Aorta (tissue), 5 donors: Measurements from ENCODE around the gene BATF3. TPM values are rescaled to one million over a fixed set of nuclear protein-coding genes. Genes with fewer than 3 reads are reported as not detected.
A peak's percentile ranks its signal among the peaks of the same experiment; 100 is the strongest.
"Not testable (repeated sequence)": the region's sequence is repeated elsewhere in the genome, so short reads cannot be mapped to it uniquely, and the experiment has no call there.

Source experiments
- ATAC-seq: fragments of 200-7000 bp; cut with Tn5 transposase; one replicate; pipeline ENCODE4 v1.9.1; 2022; ENCODE audit warnings: moderate library complexity; ENCODE audit not compliant: low FRiP score
- DNase-seq, 2 donors: peaks; one replicate each; pipeline ENCODE4 v3.0.0-alpha.2; 2020
- H3K27ac ChIP-seq, 2 donors: one replicate each; pipeline ENCODE4 v1.5.1; 2013; ENCODE audit warnings: low read length in 2 of 2, mild to moderate bottlenecking in 2 of 2, moderate library complexity in 2 of 2, control low read depth in 1 of 2, inconsistent platforms in 1 of 2, low read depth in 1 of 2
- H3K27me3 ChIP-seq, 2 donors: one replicate each; pipeline ENCODE4 v1.6.1; 2013; ENCODE audit warnings: control low read depth in 1 of 2, low read length in 1 of 2, mild to moderate bottlenecking in 1 of 2, moderate library complexity in 1 of 2; ENCODE audit not compliant: insufficient read depth in 2 of 2, control insufficient read depth in 1 of 2
- H3K36me3 ChIP-seq, 2 donors: one replicate each; pipeline ENCODE4 v1.6.1; 2013; ENCODE audit warnings: control low read depth in 1 of 2, low read length in 1 of 2, mild to moderate bottlenecking in 1 of 2; ENCODE audit not compliant: insufficient read depth in 2 of 2, control insufficient read depth in 1 of 2
- H3K4me1 ChIP-seq, 2 donors: one replicate each; pipeline ENCODE4 v1.6.1; 2013; ENCODE audit warnings: low read length in 2 of 2, control low read depth in 1 of 2, mild to moderate bottlenecking in 1 of 2, moderate library complexity in 1 of 2; ENCODE audit not compliant: insufficient read depth in 2 of 2, control insufficient read depth in 1 of 2
- H3K4me3 ChIP-seq, 2 donors: one replicate each; pipeline ENCODE4 v1.5.1; 2013; ENCODE audit warnings: low read length in 2 of 2, control low read depth in 1 of 2, mild to moderate bottlenecking in 1 of 2
- H3K9me3 ChIP-seq: one replicate; pipeline ENCODE4 v1.6.1; 2013; ENCODE audit warnings: mild to moderate bottlenecking, low read length; ENCODE audit not compliant: control insufficient read depth
- WGBS, 2 donors: extraction: QIAGEN DNeasy Blood & Tissue Kit; methylation state at CpG; one replicate each; pipeline ENCODE4 v1.1.7; 2013; 5-methylcytosine and 5-hydroxymethylcytosine counted together
- intact Hi-C, 2 donors: fragments of 100-400 bp; cut with DNase I; formaldehyde crosslinking; loops; one replicate each; pipeline versions ENCODE4 v1.14.2 to v1.15.0; 2022
- polyA plus RNA-seq, 2 donors: library from polyadenylated mRNA; stranded (reverse); fragments of 200-250 nt; gene quantifications; one replicate each; pipeline ENCODE4 v1.2.3, GENCODE V29; 2013
- total RNA-seq, 2 donors: library from RNA; stranded (reverse); fragmentation: NEBNext Ultra II Directional; extraction: Animal tissue kit (Norgen Biotek cat#: 25700); gene quantifications; one replicate each; pipeline ENCODE4 v1.2.1, GENCODE V29; 2021
- donor health status: healthy with polysubstance abuse.
- donor health status: Bipolar disorder and iron deficiency.
- donor health status: DM: no; HTN: no; CAD: no.
- donor health status: DM: no; HTN: no; CAD: no.
- donor health status: DM: yes; HTN: yes; CAD: no.

The BATF3 gene
- total and polyA plus RNA-seq, 4 donors, result 5.5 to 13.9 (median 7.3) TPM

DNA sequence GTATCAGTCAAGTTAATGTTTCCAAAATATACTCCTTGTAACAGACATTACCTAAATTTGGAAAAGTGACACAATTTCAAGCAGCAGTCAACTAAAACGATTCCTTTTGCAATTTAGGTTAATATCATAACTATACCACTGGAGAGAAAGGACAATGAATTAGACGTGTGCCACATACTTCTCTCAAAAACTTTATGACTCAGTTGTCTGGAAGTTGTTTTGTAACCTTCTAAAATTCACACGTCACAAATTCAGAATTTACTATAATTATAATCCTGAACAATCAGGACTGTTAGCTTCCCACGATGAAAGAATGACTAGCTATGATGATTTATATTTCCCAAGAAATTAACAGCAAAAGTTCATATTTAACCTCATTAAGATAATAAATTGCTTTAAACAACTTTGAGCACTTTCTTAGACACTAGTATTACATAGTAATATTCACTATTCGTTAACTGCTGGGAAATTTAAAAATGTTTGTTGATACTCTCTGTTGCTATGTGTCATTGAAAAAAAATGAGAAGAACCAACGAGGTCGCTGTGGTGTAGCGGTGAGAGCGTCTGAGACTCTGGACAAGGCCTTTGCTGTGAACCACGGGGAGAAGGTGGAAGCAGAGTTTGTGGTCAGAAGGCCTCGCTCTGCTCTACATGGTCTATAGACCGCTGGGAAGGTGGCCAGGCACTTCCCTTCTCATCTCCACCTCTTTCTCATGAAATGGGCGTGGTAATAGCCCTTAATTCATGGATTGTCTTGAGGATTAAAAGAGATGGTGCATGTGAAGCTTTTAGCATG is 27.9 kb upstream of the BATF3 start:
- no peak for ATAC-seq
- H3K4me1 ChIP-seq, result no peaks in the 10 kb centered on the region
- DNase-seq, result no peak
- WGBS, 2 donors, result 73 to 78% methylated on average over 13 of the region's 13 CpGs
- no peaks in the 10 kb centered on the region for H3K27me3 ChIP-seq
- no peak overlapping the region for H3K4me3 ChIP-seq
- H3K27ac ChIP-seq, result no peak overlapping the region
- H3K9me3 ChIP-seq, result no peaks in the 10 kb centered on the region
- intact Hi-C loops, result no loop called here
- H3K36me3 ChIP-seq, result peaks cover 0 to 3% of the 10 kb centered on the region in 2 donors

GRCh38 chr1:212724679-212725078 is 25.0 kb upstream of the BATF3 start:
- H3K36me3 ChIP-seq, H3K9me3 ChIP-seq, DNase-seq, H3K27ac ChIP-seq, ATAC-seq, H3K4me3 ChIP-seq, intact Hi-C loops, H3K27me3 ChIP-seq, H3K4me1 ChIP-seq: not testable (repeated sequence)
- 92 to 93% methylated on average over 25 to 34 of the region's 34 CpGs for WGBS, 2 donors

DNA sequence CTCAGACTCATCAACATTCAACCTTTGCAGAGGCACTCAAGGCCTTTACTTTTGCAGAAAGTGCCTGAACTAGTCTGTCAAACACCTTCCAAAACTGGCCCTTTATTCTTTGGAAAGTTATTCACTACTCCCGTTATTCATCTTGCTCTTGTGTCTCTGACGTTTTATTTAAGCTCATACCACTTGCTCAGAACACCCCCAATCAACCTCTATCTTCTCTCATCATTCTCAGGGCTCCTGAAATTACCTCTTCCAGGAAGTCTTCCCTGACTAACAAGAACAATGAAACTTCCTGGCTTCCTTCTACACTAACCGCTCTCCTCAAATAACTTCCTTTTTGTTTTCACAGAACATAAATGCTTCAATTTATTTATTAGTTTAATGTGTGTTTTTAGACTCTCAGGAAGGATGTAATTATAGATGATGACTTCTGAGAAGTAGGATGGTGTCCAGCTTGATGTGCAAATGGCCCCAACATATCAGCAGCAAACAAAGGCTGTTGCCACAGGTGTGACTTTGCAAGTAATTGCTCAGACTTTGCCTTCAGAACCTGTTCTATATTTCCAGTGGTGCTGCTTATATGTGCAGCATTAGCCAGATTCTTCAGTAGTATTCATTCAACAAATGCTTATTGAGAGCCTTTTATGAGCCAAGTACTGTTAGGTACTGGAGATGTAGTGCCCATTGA is 22.8 kb upstream of the BATF3 start:
- no peaks in the 10 kb centered on the region for H3K9me3 ChIP-seq
- WGBS, 2 donors, result 74 to 78% methylated on average over 3 of the region's 3 CpGs
- H3K4me3 ChIP-seq, result no peak overlapping the region
- H3K36me3 ChIP-seq, result no peaks in the 10 kb centered on the region
- H3K27ac ChIP-seq, result no peak overlapping the region
- intact Hi-C loops, result no loop called here
- ATAC-seq (no peak), DNase-seq (no peak)
- no peaks in the 10 kb centered on the region for H3K27me3 ChIP-seq
- H3K4me1 ChIP-seq, result no peaks in the 10 kb centered on the region

GRCh38 chr1:212721388-212722247 is 22.0 kb upstream of the BATF3 start:
- no peaks in the 10 kb centered on the region for H3K27me3 ChIP-seq
- H3K27ac ChIP-seq, result no peak overlapping the region
- ATAC-seq (peak; percentile 29), DNase-seq (no peak)
- no peaks in the 10 kb centered on the region for H3K36me3 ChIP-seq
- intact Hi-C loops, result no loop called here
- no peaks in the 10 kb centered on the region for H3K4me1 ChIP-seq
- 76 to 77% methylated on average over 9 of the region's 9 CpGs for WGBS, 2 donors
- no peak overlapping the region for H3K4me3 ChIP-seq
- H3K9me3 ChIP-seq, result no peaks in the 10 kb centered on the region

DNA sequence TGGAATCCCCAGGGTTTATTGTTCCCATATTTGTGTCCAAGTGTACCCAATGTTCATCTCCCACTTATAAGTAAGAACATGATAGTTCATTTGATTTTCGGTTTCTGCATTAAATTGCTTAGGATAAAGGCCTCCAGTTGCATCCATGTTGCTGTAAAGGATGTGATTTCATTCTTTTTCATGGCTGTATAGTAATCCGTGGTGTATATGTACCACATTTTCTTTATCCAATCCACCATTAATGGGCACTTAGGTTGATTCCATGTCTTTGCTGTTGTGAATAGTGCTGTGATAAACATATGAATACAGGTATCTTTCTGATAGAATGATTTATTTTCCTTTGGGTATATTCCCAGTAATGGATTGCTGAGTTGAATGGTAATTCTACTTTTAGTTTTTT is 20.0 kb upstream of the BATF3 start:
- DNase-seq (no peak), ATAC-seq (no peak)
- WGBS, 2 donors, result 95 to 96% methylated on average over 2 of the region's 2 CpGs
- Histone ChIP-seq H3K36me3 (no peaks in the 10 kb centered on the region), H3K4me1 (no peaks in the 10 kb centered on the region), H3K4me3 (no peak overlapping the region), H3K27me3 (no peaks in the 10 kb centered on the region), H3K9me3 (no peaks in the 10 kb centered on the region), H3K27ac (no peak overlapping the region)
- intact Hi-C loops, result no loop called here

- Histone ChIP-seq H3K27me3 (no peaks in the 10 kb centered on the region), H3K9me3 (no peaks in the 10 kb centered on the region), H3K4me1 (no peaks in the 10 kb centered on the region), H3K27ac (no peak overlapping the region), H3K36me3 (no peaks in the 10 kb centered on the region), H3K4me3 (no peak overlapping the region)
- DNase-seq, result no peak
- intact Hi-C loops, result no loop called here
- 22 to 28% methylated on average over 4 of the region's 4 CpGs for WGBS, 2 donors
- ATAC-seq, result no peak
These were observed 18.9 kb upstream of the BATF3 start for GRCh38 chr1:212718499-212718898.

- Histone ChIP-seq H3K4me3 (no peak overlapping the region), H3K9me3 (no peaks in the 10 kb centered on the region), H3K4me1 (no peaks in the 10 kb centered on the region), H3K27ac (no peak overlapping the region), H3K36me3 (no peaks in the 10 kb centered on the region), H3K27me3 (no peaks in the 10 kb centered on the region)
- ATAC-seq (no peak), DNase-seq (no peak)
- WGBS, 2 donors, result 7 to 20% methylated on average over 1 of the region's 1 CpG
- intact Hi-C loops, result no loop called here
These were observed 16.5 kb upstream of the BATF3 start for GRCh38 chr1:212716161-212716560.

DNA sequence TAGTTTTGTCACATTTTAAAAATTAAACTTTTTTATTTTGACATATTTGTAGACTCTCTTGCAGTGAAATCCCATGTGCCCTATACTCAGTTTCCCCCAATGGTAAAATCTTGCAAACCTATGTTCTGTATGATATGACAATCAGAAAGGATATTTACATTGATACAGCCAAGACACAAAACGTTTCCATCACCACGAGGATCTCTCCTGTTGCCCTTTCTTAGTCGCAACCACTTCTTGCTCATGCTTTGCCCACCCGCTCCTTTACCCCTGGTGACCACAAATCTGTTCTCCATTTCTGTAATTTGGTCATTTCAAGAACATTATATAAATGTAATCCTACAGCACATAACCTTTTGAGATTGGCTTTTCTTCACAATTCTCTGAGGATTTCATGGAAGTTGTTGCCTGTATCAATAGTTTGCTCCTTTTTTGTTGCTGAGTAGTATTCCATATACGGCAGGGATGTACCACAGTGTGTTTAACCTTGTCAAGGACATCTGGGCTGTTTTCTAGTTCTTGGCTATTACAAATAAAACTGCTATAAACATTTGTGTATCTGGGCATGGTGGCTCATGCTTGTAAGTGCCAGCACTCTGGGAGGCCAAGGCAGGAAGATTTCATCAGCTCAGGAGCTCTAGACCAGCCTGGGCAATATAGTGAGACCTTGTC is 14.0 kb upstream of the BATF3 start:
- no peaks in the 10 kb centered on the region for H3K4me1 ChIP-seq
- no peak for DNase-seq
- no peaks in the 10 kb centered on the region for H3K9me3 ChIP-seq
- H3K27ac ChIP-seq, result no peak overlapping the region
- H3K4me3 ChIP-seq, result no peak overlapping the region
- no peak for ATAC-seq
- intact Hi-C loops, result no loop called here
- no peaks in the 10 kb centered on the region for H3K36me3 ChIP-seq
- WGBS, 2 donors, result 86 to 89% methylated on average over 5 of the region's 5 CpGs
- H3K27me3 ChIP-seq, result no peaks in the 10 kb centered on the region
